Fibroblast of mammary gland (primary cell): ENCODE data around the gene CDC37.
A peak's percentile ranks its signal among the peaks of the same experiment; 100 is the strongest.

ENCODE experiments used
- DNase-seq: peaks from one replicate; pipeline ENCODE4 v3.0.0-alpha.2; 2010; ENCODE audit warnings: low read depth
- H3K4me3 ChIP-seq: 2 replicates; pipeline ENCODE4 v1.5.1; 2011; ENCODE audit warnings: low read depth, mild to moderate bottlenecking, low read length, moderate library complexity; ENCODE audit not compliant: control insufficient read depth
- CTCF ChIP-seq: conservative IDR thresholded peaks from 2 replicates; pipeline ENCODE4 v1.5.1; 2011; ENCODE audit warnings: low read depth, low read length, inconsistent platforms; ENCODE audit not compliant: control insufficient read depth, insufficient read depth

CDC37 gene

GRCh38 chr19:10352764-10353671 is 50.3 kb downstream of the CDC37 start:
- H3K4me3 ChIP-seq = no peak overlapping the region
- DNase-seq = peak; percentile 40
- no peak for TF ChIP-seq CTCF

GRCh38 chr19:10346509-10346908 is 56.8 kb downstream of the CDC37 start:
- no peak overlapping the region for H3K4me3 ChIP-seq
- TF ChIP-seq CTCF = no peak
- DNase-seq = peak; percentile 76

GRCh38 chr19:10344780-10345179 is 58.6 kb downstream of the CDC37 start:
- no peak for DNase-seq
- TF ChIP-seq CTCF = no peak
- H3K4me3 ChIP-seq = no peak overlapping the region

GRCh38 chr19:10343495-10343894 is 59.8 kb downstream of the CDC37 start:
- no peak overlapping the region for H3K4me3 ChIP-seq
- no peak for DNase-seq

More at GRCh38 chr19:10343495-10343894, 59.8 kb downstream of the CDC37 start:
- TF ChIP-seq CTCF = no peak
